Measurements from ENCODE around the gene ZNF99. TPM values are rescaled to one million over a fixed set of nuclear protein-coding genes. Genes with fewer than 3 reads are reported as not detected.

Gene ZNF99
- total RNA-seq, 4 donors from 2014 or later, result under 0.01 to 0.16 TPM; not detected in 2

DNA sequence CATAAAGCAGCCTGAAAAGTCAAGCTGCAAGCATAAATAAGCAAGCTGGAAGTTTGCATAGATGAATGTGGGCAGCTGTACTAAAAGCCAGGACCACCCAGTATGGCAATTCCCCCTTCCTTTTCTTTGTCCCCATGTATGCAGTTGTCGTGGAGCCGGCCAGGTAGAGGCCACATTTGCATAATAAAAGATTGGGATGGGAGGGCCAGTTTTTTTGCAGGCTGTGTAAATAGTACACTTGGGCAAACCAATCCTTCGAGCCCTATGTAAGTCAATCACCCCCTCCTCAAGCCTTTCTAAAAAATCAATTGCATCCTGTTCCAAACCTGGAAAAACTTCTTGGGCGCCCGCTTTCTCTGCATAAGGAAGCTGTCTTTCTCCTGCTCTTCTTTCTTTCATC is 13.1 kb upstream of the ZNF99 start:
- TF ChIP-seq CTCF (IDR thresholded peaks at IDR 0.05; ENCODE audit: low read depth), result no peak

- no peak for TF ChIP-seq CTCF (IDR thresholded peaks at IDR 0.05; ENCODE audit: low read depth)
Observed at GRCh38 chr19:22735911-22736645, 47.9 kb downstream of the ZNF99 start.

DNA sequence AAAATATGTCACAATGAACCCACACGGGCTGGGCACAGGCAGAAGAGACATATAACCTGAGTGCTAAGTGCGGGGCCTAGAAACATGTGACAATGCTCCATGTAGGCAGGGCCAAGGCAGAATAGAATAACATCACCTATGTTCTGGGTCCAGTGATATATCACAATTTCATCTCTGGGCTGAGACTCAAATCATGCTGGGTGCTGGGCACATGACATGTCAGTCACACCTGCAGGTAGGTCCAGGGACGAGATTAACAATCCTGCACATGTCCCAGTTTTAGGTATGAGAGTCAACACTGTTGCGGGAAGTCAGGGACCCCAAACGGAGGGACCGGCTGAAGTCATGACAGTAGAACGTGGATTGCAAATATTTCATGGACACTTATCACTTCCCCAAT is 50.3 kb downstream of the ZNF99 start:
- TF ChIP-seq CTCF (IDR thresholded peaks at IDR 0.05; ENCODE audit: low read depth), result no peak

- TF ChIP-seq CTCF (IDR thresholded peaks at IDR 0.05; ENCODE audit: low read depth), result no peak
Observed at GRCh38 chr19:22708983-22709382, 75.0 kb downstream of the ZNF99 start.

Small RNA genes lying within 50 kb of the gene (small RNA-seq; reads per million reads assigned to genes)
- gene AC008626.1, result not detected
- gene AC008626.2, result not detected

Other genes starting within 250 kb of the ZNF99 start
- under 1 TPM in 3 of 4 donors, not detected in 1; 0.17 to 0.44 (median 0.19) TPM for gene ZNF492, start 149.8 kb downstream of the ZNF99 start, total RNA-seq
- not detected for gene ZNF723, start 48.1 kb upstream of the ZNF99 start, total RNA-seq
- gene ZNF728, start 219.0 kb upstream of the ZNF99 start, total RNA-seq, result under 1 TPM in 3 of 4 donors, not detected in 1; 0.17 to 0.98 (median 0.44) TPM

Data from subcutaneous adipose tissue (tissue), 4 donors.